HepG2 (cell line): ENCODE results near the gene ATP6V1G2.

ENCODE experiments used
- FOXJ3 ChIP-seq: sonication (generic); formaldehyde crosslinking; IDR thresholded peaks from 2 replicates; pipeline ENCODE4 v1.4.0; 2020; ENCODE audit warnings: missing genetic modification reagents, mild to moderate bottlenecking, borderline replicate concordance
- NFYB ChIP-seq: sonication (generic); formaldehyde crosslinking; IDR thresholded peaks from 2 replicates; pipeline ENCODE4 v1.4.0; 2020; ENCODE audit warnings: missing genetic modification reagents
- POLR2A ChIP-seq, 2 experiments: IDR thresholded peaks; 2 replicates each; pipeline ENCODE4 v1.6.1; 2011; ENCODE audit warnings: low read depth in 2 of 2, low read length in 2 of 2, mild to moderate bottlenecking in 1 of 2, moderate library complexity in 1 of 2; ENCODE audit not compliant: insufficient read depth in 1 of 2
- TF ChIP-seq, protein P1 (sequence below): sonication (generic); formaldehyde crosslinking; IDR thresholded peaks from 2 replicates; pipeline ENCODE4 v1.5.0; 2020; ENCODE audit warnings: mild to moderate bottlenecking, missing genetic modification reagents, moderate library complexity

DNA sequence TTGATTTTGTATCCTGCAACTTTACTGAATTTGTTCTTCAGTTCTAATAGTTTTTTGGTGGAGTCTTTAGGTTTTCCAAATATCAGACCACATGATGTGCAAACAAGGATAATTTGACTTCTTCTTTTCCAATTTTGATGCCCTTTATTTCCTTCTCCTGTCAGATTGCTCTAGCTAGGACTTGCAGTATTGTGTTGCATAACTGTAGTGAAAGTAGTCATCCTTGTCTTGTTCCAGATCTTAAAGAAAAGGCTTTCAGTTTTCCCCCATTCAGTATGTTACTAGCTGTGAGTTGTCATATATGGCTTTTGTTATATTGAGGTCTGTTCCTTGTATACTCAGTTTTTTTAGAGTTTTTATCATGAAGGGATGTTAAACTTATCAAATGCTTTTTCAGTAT is 43.8 kb downstream of the ATP6V1G2 start:
- TF ChIP-seq POLR2A (IDR thresholded peaks at IDR 0.05; ENCODE audit: insufficient read depth in 1 of 2, low read depth in 2 of 2, low read length in 2 of 2) (no peak), NFYB (no peak), FOXJ3 (CRISPR knock-in tag) (no peak)
- TF ChIP-seq, protein P1, sequence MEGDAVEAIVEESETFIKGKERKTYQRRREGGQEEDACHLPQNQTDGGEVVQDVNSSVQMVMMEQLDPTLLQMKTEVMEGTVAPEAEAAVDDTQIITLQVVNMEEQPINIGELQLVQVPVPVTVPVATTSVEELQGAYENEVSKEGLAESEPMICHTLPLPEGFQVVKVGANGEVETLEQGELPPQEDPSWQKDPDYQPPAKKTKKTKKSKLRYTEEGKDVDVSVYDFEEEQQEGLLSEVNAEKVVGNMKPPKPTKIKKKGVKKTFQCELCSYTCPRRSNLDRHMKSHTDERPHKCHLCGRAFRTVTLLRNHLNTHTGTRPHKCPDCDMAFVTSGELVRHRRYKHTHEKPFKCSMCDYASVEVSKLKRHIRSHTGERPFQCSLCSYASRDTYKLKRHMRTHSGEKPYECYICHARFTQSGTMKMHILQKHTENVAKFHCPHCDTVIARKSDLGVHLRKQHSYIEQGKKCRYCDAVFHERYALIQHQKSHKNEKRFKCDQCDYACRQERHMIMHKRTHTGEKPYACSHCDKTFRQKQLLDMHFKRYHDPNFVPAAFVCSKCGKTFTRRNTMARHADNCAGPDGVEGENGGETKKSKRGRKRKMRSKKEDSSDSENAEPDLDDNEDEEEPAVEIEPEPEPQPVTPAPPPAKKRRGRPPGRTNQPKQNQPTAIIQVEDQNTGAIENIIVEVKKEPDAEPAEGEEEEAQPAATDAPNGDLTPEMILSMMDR (CRISPR knock-in tag): no peak
